Measurements from ENCODE around the gene PLEKHG4B.

The PLEKHG4B gene

GRCh38 chr5:92401-93220 is 643 bp downstream of the PLEKHG4B start:
- TF ChIP-seq TEAD4 (IDR thresholded peaks at IDR 0.05) (no peak), ZBTB7A (IDR thresholded peaks at IDR 0.05; ENCODE audit: low read depth) (peak; percentile 57; the same call in 1 of the 2 replicates)

GRCh38 chr5:93221-93980 is 1.4 kb downstream of the PLEKHG4B start:
- no peak for TF ChIP-seq FOXM1 (IDR thresholded peaks at IDR 0.05; ENCODE audit: borderline replicate concordance, low read depth)
- no peak for TF ChIP-seq YY1 (IDR thresholded peaks at IDR 0.05; ENCODE audit: low read depth)
- TF ChIP-seq TCF12 (IDR thresholded peaks at IDR 0.05; ENCODE audit: low read depth), result no peak

GRCh38 chr5:94113-94892 is 2.3 kb downstream of the PLEKHG4B start:
- TF ChIP-seq MAX (IDR thresholded peaks at IDR 0.05) (no peak), FOXM1 (IDR thresholded peaks at IDR 0.05; ENCODE audit: borderline replicate concordance, low read depth) (no peak), CEBPB (IDR thresholded peaks at IDR 0.05) (no peak), EP300 (IDR thresholded peaks at IDR 0.05; ENCODE audit: borderline replicate concordance) (no peak), CREB1 (IDR thresholded peaks at IDR 0.05; ENCODE audit: low read depth) (no peak), ZBTB7A (IDR thresholded peaks at IDR 0.05; ENCODE audit: low read depth) (no peak), NFIC (IDR thresholded peaks at IDR 0.05) (no peak), RAD21 (IDR thresholded peaks at IDR 0.05; ENCODE audit: low read depth) (no peak), TCF12 (IDR thresholded peaks at IDR 0.05; ENCODE audit: low read depth) (no peak), TAF1 (IDR thresholded peaks at IDR 0.05; ENCODE audit: low read depth) (no peak), YY1 (IDR thresholded peaks at IDR 0.05; ENCODE audit: low read depth) (no peak), REST (IDR thresholded peaks at IDR 0.05; ENCODE audit: low read depth) (no peak), EGR1 (IDR thresholded peaks at IDR 0.05) (no peak)

GRCh38 chr5:95241-95980 is 3.4 kb downstream of the PLEKHG4B start:
- TF ChIP-seq TCF12 (IDR thresholded peaks at IDR 0.05; ENCODE audit: low read depth), result no peak

- no peak for TF ChIP-seq TAF1 (IDR thresholded peaks at IDR 0.05; ENCODE audit: low read depth)
- TF ChIP-seq RAD21 (IDR thresholded peaks at IDR 0.05; ENCODE audit: low read depth), result no peak
- no peak for TF ChIP-seq EP300 (IDR thresholded peaks at IDR 0.05; ENCODE audit: borderline replicate concordance)
- TF ChIP-seq TCF12 (IDR thresholded peaks at IDR 0.05; ENCODE audit: low read depth), result no peak
- no peak for TF ChIP-seq FOXM1 (IDR thresholded peaks at IDR 0.05; ENCODE audit: borderline replicate concordance, low read depth)
Measured at GRCh38 chr5:96976-97660, 5.2 kb downstream of the PLEKHG4B start.

- TF ChIP-seq TCF12 (IDR thresholded peaks at IDR 0.05; ENCODE audit: low read depth) (no peak), USF1 (IDR thresholded peaks at IDR 0.05) (0 out of 2 replicates have a peak, but pooled peaks have one; percentile 43), MAX (IDR thresholded peaks at IDR 0.05) (no peak), YY1 (IDR thresholded peaks at IDR 0.05; ENCODE audit: low read depth) (no peak), TEAD4 (IDR thresholded peaks at IDR 0.05) (peak; percentile 67), TAF1 (IDR thresholded peaks at IDR 0.05; ENCODE audit: low read depth) (no peak), CREB1 (IDR thresholded peaks at IDR 0.05; ENCODE audit: low read depth) (no peak), FOXM1 (IDR thresholded peaks at IDR 0.05; ENCODE audit: borderline replicate concordance, low read depth) (no peak)
Measured at GRCh38 chr5:99815-100214, 7.8 kb downstream of the PLEKHG4B start.

Data from Ishikawa (cell line).